Measurements from ENCODE around the gene GJE1. TPM values are rescaled to one million over a fixed set of nuclear protein-coding genes. Genes with fewer than 3 reads are reported as not detected.

The GJE1 gene
- total RNA-seq, 1 donor from 2014 or later, result not detected

- no peak for DNase-seq (ENCODE audit: low spot score)
These were observed 32.5 kb downstream of the GJE1 start for GRCh38 chr6:142165227-142165626.

- no peak for DNase-seq (ENCODE audit: low spot score)
These were observed 34.3 kb downstream of the GJE1 start for GRCh38 chr6:142167071-142167470.

DNA sequence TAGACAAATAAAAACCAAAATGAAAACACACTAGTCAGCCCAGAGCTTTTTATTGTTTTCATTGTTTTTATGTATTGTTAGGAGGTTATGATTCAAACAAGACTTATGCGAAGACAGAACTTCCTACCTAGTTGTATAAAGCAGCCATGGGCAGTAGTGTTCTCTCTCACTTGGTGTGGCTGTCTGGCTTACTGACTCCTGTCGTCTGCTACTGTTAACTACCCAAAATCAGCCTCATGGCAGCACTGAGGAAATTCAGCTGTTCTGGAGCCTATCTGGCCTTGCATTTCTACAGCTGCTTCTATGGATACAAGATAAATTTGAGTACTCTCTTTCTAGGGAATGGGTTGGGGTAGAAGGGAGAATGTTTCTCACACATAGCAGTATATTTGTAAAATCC is 34.8 kb downstream of the GJE1 start:
- DNase-seq (ENCODE audit: low spot score), result no peak

DNA sequence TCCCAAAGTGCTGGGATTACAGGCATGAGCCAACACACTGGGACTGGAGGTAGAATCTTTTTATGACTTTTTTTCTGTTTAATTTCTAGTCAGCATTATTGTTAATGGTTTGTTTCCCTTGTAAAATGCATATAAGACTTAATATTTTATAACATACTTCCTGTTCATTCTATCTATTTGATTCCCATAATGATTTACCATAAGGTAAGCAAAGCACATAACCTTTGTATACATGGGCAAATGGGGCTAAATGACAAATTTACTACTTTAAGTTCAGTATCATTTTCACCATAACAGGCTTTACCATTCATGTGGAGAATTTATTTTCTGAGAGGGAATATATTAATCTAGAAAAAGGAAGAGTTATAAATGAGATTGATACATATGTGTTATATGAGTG is 38.6 kb downstream of the GJE1 start:
- no peak for DNase-seq (ENCODE audit: low spot score)

DNA sequence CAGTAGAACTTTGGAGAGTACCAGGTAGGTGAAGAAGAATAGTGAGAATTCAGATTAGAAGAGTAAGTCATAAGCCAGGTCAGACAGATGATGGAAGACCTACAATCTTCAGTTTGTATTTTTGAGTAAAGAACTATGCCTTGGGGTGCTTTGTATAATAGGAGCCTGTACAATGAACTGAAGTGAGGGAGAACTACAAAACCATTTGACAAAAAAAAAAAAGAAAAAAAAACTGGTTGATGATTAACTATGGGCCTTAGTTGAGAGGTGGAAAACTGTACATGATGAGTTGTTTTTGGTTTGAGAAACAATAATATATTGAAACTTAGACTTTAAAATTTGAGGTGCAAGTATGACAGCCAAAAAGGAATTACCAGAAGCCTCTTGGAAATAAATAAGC is 40.0 kb downstream of the GJE1 start:
- no peak for DNase-seq (ENCODE audit: low spot score)

DNA sequence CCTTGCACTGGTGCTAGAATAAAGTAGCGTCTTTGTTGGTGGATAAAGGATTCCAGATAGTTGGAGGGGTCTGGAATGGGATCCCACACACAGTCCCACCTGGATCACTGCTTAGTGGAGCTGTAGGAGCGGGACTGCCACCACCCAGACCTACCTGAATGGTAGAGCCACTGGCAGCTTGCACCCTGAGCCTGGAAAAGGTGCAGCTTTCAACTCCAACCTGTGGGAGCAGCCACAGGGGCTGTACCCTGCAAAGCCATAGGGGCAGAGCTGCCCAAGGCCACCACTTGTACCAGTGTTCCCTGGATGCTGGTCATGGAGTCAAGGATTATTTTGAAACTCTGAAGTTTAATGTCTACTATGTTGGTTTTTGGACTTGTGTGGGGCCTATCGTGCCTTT is 41.3 kb downstream of the GJE1 start:
- DNase-seq (ENCODE audit: low spot score), result no peak

DNA sequence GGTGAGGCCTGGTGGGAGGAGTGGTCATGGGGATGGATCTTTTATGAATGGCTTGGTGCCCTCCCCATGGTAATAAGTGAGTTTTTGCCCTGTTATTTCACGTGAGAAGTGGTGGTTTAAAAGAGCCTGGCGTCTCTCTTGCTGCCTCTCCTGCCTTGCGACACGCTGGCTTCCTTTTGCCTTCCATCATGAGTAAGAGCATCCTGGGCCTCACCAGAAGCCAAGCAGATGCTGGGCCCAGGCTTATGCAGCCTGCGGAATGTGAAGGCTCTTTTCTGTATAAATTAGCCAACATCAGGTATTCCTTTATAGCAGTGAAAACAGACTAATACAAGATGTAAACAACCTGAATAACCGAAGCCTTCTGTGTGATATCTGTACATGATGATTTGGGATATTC is 42.0 kb downstream of the GJE1 start:
- no peak for DNase-seq (ENCODE audit: low spot score)

- no peak for DNase-seq (ENCODE audit: low spot score)
These were observed 45.4 kb downstream of the GJE1 start for GRCh38 chr6:142178129-142178528.

GRCh38 chr6:142182004-142182403 is 49.3 kb downstream of the GJE1 start:
- DNase-seq (ENCODE audit: low spot score), result no peak

- DNase-seq (ENCODE audit: low spot score), result no peak
These were observed 50.6 kb downstream of the GJE1 start for GRCh38 chr6:142183351-142183750.

- DNase-seq (ENCODE audit: low spot score), result no peak
These were observed 51.6 kb downstream of the GJE1 start for GRCh38 chr6:142184307-142184706.

Other genes with a start within 250 kb of the GJE1 start
- not detected for gene NMBR, start 14.2 kb downstream of the GJE1 start, total RNA-seq
- gene VTA1, start 14.3 kb downstream of the GJE1 start, total RNA-seq, result 33.3 TPM
- 13.9 TPM for gene ADGRG6, start 169.1 kb downstream of the GJE1 start, total RNA-seq